GM18511 (cell line): ENCODE results near the gene AIF1.

Experiments
- ATAC-seq: cut with Tn5 transposase; IDR thresholded peaks from one replicate; pipeline ENCODE4 v1.9.1; 2021; ENCODE audit warnings: mild to moderate bottlenecking, moderate library complexity; ENCODE audit not compliant: unreplicated experiment

AIF1 gene

GRCh38 chr6:31641370-31641769 lies 26.3 kb downstream of the AIF1 start:
- no peak for ATAC-seq

GRCh38 chr6:31642798-31643570 lies 27.9 kb downstream of the AIF1 start:
- ATAC-seq: no peak

GRCh38 chr6:31643818-31644454 lies 28.9 kb downstream of the AIF1 start:
- ATAC-seq: no peak

GRCh38 chr6:31645325-31645724 lies 30.3 kb downstream of the AIF1 start:
- ATAC-seq: no peak

- peak; percentile 42 for ATAC-seq
Observed at GRCh38 chr6:31651602-31652191, 36.7 kb downstream of the AIF1 start.

GRCh38 chr6:31652925-31653724 lies 38.1 kb downstream of the AIF1 start:
- ATAC-seq: peak; percentile 75

GRCh38 chr6:31654574-31655348 lies 39.7 kb downstream of the AIF1 start:
- ATAC-seq: no peak

- no peak for ATAC-seq
Observed at GRCh38 chr6:31655349-31656237, 40.6 kb downstream of the AIF1 start, which contains the start of gene APOM. TSS of gene APOM (plus strand) at chr6:31655894. CDS start at chr6:31655967, 73 bp downstream.

GRCh38 chr6:31657406-31658157 lies 42.5 kb downstream of the AIF1 start:
- no peak for ATAC-seq

GRCh38 chr6:31658158-31658688 lies 43.2 kb downstream of the AIF1 start:
- ATAC-seq: no peak

GRCh38 chr6:31658983-31659648 lies 44.1 kb downstream of the AIF1 start:
- ATAC-seq: no peak

- ATAC-seq: peak; percentile 22
Observed at GRCh38 chr6:31659649-31660380, 44.8 kb downstream of the AIF1 start.

- peak; percentile 57 for ATAC-seq
Observed at GRCh38 chr6:31660381-31661261, 45.6 kb downstream of the AIF1 start, which contains the start of gene C6orf47. TSS of gene C6orf47 (minus strand) at chr6:31660778. CDS start at chr6:31659947, 831 bp downstream.

GRCh38 chr6:31661262-31662123 lies 46.5 kb downstream of the AIF1 start:
- no peak for ATAC-seq

GRCh38 chr6:31662124-31662723 lies 47.2 kb downstream of the AIF1 start:
- ATAC-seq: no peak
